PFSK-1 (cell line): ENCODE data around the gene SYNDIG1.

ENCODE experiments used
- FOXP2 ChIP-seq: optimal IDR thresholded peaks from 2 replicates; pipeline ENCODE3; 2011; ENCODE audit warnings: borderline replicate concordance, control low read depth, inconsistent platforms; ENCODE audit not compliant: insufficient read depth; ENCODE audit errors: extremely low read length, extremely low read depth
- POLR2AphosphoS5 ChIP-seq: IDR thresholded peaks from 2 replicates; pipeline ENCODE4 v1.6.1; 2012; ENCODE audit warnings: low read depth, mild to moderate bottlenecking, control low read depth, low read length, moderate library complexity
- SIN3A ChIP-seq: IDR thresholded peaks from 2 replicates; pipeline ENCODE4 v1.6.1; 2012; ENCODE audit warnings: mild to moderate bottlenecking, low read length, moderate library complexity, borderline replicate concordance; ENCODE audit not compliant: insufficient read depth
- TAF1 ChIP-seq: IDR thresholded peaks from 2 replicates; pipeline ENCODE4 v1.6.1; 2012; ENCODE audit warnings: low read length, control low read depth, borderline replicate concordance; ENCODE audit not compliant: insufficient read depth
- TF ChIP-seq, protein P1 (sequence below), 2 experiments: IDR thresholded peaks; 2 replicates each; pipeline versions ENCODE4 v1.6.1 to v1.8.0; 2011 to 2012; ENCODE audit warnings: low read depth in 2 of 2, low read length in 2 of 2, control low read depth in 1 of 2, inconsistent platforms in 1 of 2, mild to moderate bottlenecking in 1 of 2, moderate library complexity in 1 of 2; ENCODE audit not compliant: insufficient read depth in 1 of 2

Gene SYNDIG1

DNA sequence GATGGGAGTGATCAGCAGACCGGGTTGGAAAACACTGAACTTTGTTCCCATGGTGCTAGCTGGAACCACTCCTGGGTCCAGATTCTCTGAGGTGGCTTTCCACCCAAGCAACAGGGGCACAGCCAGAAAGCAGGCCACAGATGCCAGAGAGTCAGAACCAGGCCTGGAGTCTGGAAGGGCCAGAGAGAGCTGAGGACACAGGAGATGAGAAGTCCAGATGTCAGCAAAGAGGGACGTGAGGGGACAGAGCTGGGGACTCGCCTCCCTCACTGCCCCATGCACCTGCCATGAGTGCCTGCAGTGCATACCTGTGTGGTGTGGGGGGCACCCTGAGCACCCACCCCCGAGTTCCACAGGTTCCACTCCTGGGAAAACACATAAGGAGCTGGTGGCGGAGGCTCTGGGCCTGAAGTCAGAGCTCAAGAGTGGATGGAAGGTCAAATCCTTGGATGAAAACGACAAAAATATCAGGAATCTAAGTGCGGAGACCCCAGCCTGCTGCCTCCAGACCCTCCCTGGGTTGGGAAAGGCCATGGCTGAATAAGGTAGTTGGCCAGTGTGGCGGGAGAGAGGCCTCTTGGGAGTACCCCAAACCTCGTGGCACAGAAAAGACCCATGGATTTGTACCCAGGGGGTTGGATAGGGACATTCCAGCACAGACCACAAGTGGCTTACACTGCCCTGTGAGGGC, 224.2 kb downstream of the SYNDIG1 start:
- TF ChIP-seq, protein P1, sequence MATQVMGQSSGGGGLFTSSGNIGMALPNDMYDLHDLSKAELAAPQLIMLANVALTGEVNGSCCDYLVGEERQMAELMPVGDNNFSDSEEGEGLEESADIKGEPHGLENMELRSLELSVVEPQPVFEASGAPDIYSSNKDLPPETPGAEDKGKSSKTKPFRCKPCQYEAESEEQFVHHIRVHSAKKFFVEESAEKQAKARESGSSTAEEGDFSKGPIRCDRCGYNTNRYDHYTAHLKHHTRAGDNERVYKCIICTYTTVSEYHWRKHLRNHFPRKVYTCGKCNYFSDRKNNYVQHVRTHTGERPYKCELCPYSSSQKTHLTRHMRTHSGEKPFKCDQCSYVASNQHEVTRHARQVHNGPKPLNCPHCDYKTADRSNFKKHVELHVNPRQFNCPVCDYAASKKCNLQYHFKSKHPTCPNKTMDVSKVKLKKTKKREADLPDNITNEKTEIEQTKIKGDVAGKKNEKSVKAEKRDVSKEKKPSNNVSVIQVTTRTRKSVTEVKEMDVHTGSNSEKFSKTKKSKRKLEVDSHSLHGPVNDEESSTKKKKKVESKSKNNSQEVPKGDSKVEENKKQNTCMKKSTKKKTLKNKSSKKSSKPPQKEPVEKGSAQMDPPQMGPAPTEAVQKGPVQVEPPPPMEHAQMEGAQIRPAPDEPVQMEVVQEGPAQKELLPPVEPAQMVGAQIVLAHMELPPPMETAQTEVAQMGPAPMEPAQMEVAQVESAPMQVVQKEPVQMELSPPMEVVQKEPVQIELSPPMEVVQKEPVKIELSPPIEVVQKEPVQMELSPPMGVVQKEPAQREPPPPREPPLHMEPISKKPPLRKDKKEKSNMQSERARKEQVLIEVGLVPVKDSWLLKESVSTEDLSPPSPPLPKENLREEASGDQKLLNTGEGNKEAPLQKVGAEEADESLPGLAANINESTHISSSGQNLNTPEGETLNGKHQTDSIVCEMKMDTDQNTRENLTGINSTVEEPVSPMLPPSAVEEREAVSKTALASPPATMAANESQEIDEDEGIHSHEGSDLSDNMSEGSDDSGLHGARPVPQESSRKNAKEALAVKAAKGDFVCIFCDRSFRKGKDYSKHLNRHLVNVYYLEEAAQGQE (IDR thresholded peaks at IDR 0.05; ENCODE audit: insufficient read depth in 1 of 2, low read depth in 2 of 2, low read length in 2 of 2) = no peak
- TF ChIP-seq FOXP2 (no peak), SIN3A (no peak), TAF1 (no peak), POLR2AphosphoS5 (no peak)

- no peak for TF ChIP-seq FOXP2
- TF ChIP-seq TAF1 = no peak
- TF ChIP-seq, protein P1 (IDR thresholded peaks at IDR 0.05; ENCODE audit: insufficient read depth in 1 of 2, low read depth in 2 of 2, low read length in 2 of 2) = no peak
- no peak for TF ChIP-seq POLR2AphosphoS5
- no peak for TF ChIP-seq SIN3A
Measured at GRCh38 chr20:24694157-24694726, 224.8 kb downstream of the SYNDIG1 start.

DNA sequence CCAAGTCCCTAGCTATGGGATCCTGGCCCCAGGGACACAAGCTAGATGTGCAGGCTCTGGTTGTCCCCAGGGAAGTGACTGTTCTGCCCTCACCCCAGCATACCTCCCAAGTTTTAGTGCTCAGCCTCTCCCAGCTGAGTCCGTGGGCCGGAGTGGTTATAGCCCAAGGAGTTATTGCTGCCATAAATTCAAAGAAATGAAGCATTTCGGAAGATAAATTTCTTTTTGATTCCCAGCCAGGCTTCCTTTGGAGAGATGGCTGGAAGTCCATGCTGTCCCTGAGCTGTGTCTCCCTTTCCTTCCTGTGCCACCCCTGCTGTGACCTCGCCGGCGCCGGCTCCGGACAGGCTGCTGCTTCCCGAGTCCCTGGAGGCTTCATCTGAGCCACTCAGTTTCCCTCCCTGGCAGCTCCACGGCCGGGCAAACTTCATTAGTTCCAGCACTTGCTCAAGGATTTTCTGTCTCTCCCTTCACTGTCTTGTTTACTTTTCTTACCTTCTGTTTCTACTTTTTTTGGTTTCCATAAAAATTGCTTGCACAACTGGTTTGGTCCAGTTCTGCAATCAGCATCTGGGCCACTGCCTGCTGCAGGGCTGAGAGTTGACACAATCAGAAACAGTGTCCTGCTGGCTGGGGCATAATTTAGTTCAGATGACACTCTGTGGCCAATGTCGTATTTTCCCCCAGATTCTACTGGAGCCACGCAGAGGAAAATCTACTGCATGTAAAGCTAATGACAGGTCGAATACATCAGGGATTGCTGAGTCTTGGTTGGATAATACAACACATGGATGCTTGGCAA, 225.5 kb downstream of the SYNDIG1 start:
- no peak for TF ChIP-seq TAF1
- no peak for TF ChIP-seq POLR2AphosphoS5
- TF ChIP-seq FOXP2 = no peak
- TF ChIP-seq, protein P1 (IDR thresholded peaks at IDR 0.05; ENCODE audit: insufficient read depth in 1 of 2, low read depth in 2 of 2, low read length in 2 of 2) = no peak
- no peak for TF ChIP-seq SIN3A

GRCh38 chr20:24695529-24696225, 226.2 kb downstream of the SYNDIG1 start:
- no peak for TF ChIP-seq SIN3A
- no peak for TF ChIP-seq FOXP2
- no peak for TF ChIP-seq TAF1
- no peak for TF ChIP-seq POLR2AphosphoS5
- TF ChIP-seq, protein P1 (IDR thresholded peaks at IDR 0.05; ENCODE audit: insufficient read depth in 1 of 2, low read depth in 2 of 2, low read length in 2 of 2) = no peak
